ENCODE data around the gene EDEM1.

The EDEM1 gene

GRCh38 chr3:5218815-5219214, 31.3 kb downstream of the EDEM1 start:
- Mint-ChIP-seq H3K4me3 (no peak overlapping the region), H3K27me3 (ENCODE audit: low read depth) (no peaks in the 10 kb centered on the region), H3K9me3 (no peaks in the 10 kb centered on the region), H3K27ac (peak overlapping the region; percentile 80 to 92 (median 85)), H3K36me3 (ENCODE audit: low read depth) (peaks cover 33% of the 10 kb centered on the region), H3K4me1 (peaks cover 18% of the 10 kb centered on the region)
- no peak for TF ChIP-seq CTCF (IDR thresholded peaks at IDR 0.05; ENCODE audit: unreplicated experiment in 3 of 3)

- H3K36me3 Mint-ChIP-seq (ENCODE audit: low read depth), result peaks cover 29% of the 10 kb centered on the region
- no peak for TF ChIP-seq CTCF (IDR thresholded peaks at IDR 0.05; ENCODE audit: unreplicated experiment in 3 of 3)
- peaks cover 18% of the 10 kb centered on the region for H3K4me1 Mint-ChIP-seq
- H3K27ac Mint-ChIP-seq, result peak overlapping the region in 1 of 3 experiments; percentile 80
- no peaks in the 10 kb centered on the region for H3K9me3 Mint-ChIP-seq
- H3K4me3 Mint-ChIP-seq, result no peak overlapping the region
- no peaks in the 10 kb centered on the region for H3K27me3 Mint-ChIP-seq (ENCODE audit: low read depth)
Observed at GRCh38 chr3:5219216-5219615, 31.7 kb downstream of the EDEM1 start.

GRCh38 chr3:5220193-5220592, 32.7 kb downstream of the EDEM1 start:
- H3K4me1 Mint-ChIP-seq, result peaks cover 18% of the 10 kb centered on the region
- no peaks in the 10 kb centered on the region for H3K9me3 Mint-ChIP-seq
- H3K36me3 Mint-ChIP-seq (ENCODE audit: low read depth), result peaks cover 20% of the 10 kb centered on the region
- H3K27ac Mint-ChIP-seq, result peak overlapping the region in 2 of 3 experiments; percentile 3 to 11
- H3K4me3 Mint-ChIP-seq, result no peak overlapping the region
- TF ChIP-seq CTCF (IDR thresholded peaks at IDR 0.05; ENCODE audit: unreplicated experiment in 3 of 3), result no peak
- no peaks in the 10 kb centered on the region for H3K27me3 Mint-ChIP-seq (ENCODE audit: low read depth)

GRCh38 chr3:5220667-5221431, 33.3 kb downstream of the EDEM1 start:
- Mint-ChIP-seq H3K4me3 (no peak overlapping the region), H3K36me3 (ENCODE audit: low read depth) (peaks cover 15% of the 10 kb centered on the region), H3K27me3 (ENCODE audit: low read depth) (no peaks in the 10 kb centered on the region), H3K9me3 (no peaks in the 10 kb centered on the region), H3K4me1 (peaks cover 18% of the 10 kb centered on the region), H3K27ac (no peak overlapping the region)
- TF ChIP-seq CTCF (IDR thresholded peaks at IDR 0.05; ENCODE audit: unreplicated experiment in 3 of 3), result no peak

GRCh38 chr3:5221701-5222100, 34.2 kb downstream of the EDEM1 start:
- peaks cover 13% of the 10 kb centered on the region for H3K36me3 Mint-ChIP-seq (ENCODE audit: low read depth)
- no peaks in the 10 kb centered on the region for H3K9me3 Mint-ChIP-seq
- TF ChIP-seq CTCF (IDR thresholded peaks at IDR 0.05; ENCODE audit: unreplicated experiment in 3 of 3), result no peak
- H3K27ac Mint-ChIP-seq, result peak overlapping the region in 1 of 3 experiments; percentile 46
- H3K4me1 Mint-ChIP-seq, result peaks cover 18% of the 10 kb centered on the region
- no peak overlapping the region for H3K4me3 Mint-ChIP-seq
- H3K27me3 Mint-ChIP-seq (ENCODE audit: low read depth), result no peaks in the 10 kb centered on the region
